Mesenteric fat pad (tissue), 1 donor: ENCODE data around the gene FIZ1. TPM values are rescaled to one million over a fixed set of nuclear protein-coding genes. Genes with fewer than 3 reads are reported as not detected.

Experiments used
- DNase-seq: peaks from one replicate; pipeline ENCODE4 v3.0.0-alpha.2; 2020; ENCODE audit warnings: low spot score
- total RNA-seq: library from RNA; stranded (reverse); fragmentation: NEBNext Ultra II Directional; extraction: Animal tissue kit (Norgen Biotek cat#: 25700); gene quantifications from one replicate; pipeline ENCODE4 v1.2.1, GENCODE V29; 2021
- donor health status: DM: yes; HTN: yes; CAD: no.

FIZ1 gene
- total RNA-seq, 1 donor from 2014 or later: 12.8 TPM

DNA sequence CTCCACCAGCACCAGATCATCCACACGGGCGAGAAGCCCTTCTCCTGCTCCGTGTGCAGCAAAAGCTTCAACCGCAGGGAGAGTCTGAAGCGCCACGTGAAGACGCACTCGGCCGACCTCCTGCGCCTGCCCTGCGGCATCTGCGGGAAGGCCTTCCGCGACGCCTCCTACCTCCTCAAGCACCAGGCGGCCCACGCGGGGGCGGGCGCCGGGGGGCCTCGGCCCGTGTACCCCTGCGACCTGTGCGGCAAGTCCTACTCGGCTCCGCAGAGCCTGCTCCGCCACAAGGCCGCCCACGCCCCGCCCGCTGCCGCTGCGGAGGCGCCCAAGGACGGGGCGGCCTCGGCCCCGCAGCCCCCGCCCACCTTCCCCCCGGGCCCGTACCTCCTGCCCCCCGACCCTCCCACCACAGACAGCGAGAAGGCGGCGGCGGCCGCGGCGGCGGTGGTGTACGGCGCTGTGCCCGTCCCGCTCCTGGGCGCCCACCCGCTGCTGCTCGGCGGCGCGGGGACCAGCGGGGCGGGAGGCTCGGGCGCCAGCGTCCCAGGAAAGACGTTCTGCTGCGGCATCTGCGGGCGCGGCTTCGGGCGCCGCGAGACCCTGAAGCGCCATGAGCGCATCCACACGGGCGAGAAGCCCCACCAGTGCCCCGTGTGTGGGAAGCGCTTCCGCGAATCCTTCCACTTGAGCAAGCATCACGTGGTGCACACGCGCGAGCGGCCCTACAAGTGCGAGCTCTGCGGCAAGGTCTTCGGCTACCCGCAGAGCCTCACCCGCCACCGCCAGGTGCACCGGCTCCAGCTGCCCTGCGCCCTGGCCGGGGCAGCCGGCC lies 15.6 kb upstream of the FIZ1 start:
- no peak for DNase-seq

DNA sequence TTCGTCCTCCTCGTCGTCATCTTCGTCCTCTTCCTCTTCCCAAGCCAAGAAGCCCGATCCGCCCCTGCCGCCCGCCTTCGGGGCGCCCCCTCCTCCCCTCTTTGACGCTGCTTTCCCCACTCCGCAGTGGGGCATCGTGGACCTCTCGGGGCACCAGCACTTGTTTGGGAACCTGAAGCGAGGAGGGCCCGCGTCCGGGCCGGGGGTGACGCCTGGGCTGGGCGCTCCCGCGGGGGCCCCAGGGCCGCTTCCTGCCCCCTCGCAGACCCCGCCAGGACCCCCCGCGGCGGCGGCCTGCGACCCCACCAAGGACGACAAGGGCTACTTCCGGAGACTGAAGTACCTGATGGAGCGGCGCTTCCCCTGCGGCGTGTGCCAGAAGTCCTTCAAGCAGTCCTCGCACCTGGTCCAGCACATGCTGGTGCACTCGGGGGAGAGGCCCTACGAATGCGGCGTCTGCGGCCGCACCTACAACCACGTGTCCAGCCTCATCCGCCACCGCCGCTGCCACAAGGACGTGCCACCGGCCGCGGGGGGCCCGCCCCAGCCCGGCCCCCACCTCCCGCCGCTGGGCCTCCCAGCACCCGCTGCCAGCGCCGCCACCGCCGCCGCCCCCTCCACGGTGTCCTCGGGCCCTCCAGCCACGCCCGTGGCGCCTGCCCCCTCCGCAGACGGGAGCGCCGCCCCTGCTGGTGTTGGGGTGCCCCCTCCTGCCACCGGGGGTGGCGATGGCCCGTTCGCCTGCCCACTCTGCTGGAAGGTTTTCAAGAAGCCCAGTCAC lies 14.8 kb upstream of the FIZ1 start:
- DNase-seq: no peak

DNA sequence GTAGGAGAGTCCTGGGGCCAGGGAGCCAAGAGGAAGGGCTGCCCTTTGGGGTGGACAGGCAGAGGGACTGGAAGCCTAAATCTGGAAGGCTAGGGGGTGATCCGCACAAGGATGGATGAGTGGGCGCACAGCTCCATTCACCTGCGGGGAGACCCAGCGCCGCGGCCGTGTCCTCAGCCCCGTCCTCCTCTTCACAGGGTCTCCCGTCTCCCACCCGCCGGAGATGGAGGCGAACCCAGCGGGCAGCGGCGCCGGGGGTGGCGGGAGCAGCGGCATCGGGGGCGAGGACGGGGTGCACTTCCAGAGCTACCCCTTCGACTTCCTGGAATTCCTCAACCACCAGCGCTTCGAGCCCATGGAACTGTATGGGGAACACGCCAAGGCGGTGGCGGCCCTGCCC lies 14.1 kb upstream of the FIZ1 start:
- DNase-seq: no peak

DNA sequence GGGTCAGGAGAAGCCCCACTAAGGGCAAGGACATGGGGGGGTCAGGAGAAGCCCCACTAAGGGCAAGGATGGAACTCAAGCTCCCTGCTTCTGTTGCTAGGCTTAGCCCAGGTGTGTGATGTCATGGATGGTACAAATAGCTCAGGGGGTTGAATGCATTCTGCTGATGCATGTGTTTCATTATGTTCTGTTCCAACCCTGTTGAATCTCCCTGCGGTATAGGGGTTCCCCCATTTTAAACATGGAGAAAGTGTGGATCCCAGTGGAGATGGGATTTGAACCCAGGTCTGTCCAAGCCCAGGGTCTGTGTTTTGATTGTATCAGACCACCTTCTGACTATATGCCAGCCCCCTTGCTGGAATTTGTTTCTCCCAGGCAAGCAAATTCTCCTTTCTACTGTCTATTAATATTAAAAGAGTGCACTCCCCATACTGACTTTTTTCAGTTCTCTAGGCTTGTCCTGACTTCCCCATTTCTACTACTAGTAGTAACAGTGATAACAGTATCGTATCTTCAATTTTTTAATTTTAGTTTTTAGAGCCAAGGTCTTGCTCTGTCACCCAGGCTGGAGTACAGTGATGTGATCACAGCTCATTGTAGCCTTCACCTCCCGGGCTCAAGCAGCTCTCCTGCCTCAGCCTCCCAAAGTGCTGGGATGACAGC lies 12.8 kb upstream of the FIZ1 start:
- DNase-seq: no peak

DNA sequence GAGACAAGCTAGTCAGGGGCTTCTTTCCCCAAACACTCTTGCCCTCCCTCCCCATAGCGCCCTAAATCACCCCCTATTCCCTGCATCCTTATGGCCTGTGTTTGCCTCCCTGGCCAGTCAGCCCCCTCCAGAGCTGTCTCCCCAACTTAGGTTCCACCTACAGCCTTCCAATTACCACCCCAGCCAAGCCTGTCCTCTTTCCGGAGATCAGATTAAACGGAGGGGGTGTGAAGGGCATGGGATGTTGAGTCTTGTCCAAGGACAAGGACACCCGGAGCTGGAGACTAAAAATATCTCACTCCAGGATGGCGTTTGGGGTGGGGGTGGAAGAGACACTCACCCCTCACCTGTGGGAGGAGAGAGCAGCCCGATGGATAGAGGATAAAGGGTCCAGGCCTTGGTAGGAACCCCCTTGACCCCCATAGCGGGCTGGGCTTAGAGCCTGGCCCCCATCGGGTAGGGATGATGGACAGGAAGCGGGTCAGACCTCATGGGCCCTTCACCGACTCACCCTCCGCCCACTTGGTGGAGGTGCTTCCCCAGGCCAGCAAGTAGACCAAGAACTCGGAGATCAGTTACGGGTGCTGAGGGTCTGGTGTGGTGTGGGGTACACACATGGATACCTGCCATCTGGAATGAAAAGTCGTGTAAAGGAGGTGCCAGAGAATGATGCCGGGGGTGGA lies 12.1 kb upstream of the FIZ1 start:
- no peak for DNase-seq

DNA sequence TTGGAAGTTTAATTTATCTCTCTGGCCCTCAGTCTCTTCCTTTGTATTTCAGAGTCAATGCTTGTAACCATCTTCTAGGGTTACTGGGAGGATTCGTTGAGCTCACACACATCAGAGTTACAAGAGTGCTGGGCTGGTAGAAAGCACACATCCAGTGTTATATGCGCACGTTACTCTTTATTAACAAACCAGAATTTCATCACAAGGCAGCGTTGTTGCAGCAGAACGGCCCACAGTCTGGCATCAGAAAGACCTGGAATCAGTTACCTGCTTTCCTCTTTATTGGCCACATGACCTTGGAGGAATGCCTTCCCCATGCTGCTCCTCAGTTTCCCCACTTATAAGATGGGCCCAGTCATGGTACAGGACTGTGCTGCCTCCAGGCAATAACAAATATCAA lies 10.0 kb upstream of the FIZ1 start:
- DNase-seq: no peak

DNA sequence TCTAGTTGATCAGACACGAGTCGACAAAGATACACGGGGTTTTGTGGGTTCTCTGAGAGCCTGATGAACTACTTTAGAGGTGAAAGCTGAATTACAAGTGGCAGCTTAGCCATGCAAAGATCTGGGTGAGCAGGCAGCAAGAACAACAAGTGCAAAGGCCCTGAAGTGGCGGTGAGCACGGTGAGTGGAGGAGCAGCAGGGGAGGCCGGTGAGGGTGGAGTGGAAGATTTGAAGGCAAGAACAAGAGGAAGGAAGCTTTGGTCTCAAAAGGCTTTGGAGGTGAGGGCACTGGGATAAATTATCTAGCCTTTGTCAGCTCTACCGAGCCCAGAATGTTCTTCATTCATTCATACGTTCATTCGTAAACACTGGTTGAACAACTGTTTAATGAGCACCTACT lies 7.5 kb upstream of the FIZ1 start:
- no peak for DNase-seq

DNA sequence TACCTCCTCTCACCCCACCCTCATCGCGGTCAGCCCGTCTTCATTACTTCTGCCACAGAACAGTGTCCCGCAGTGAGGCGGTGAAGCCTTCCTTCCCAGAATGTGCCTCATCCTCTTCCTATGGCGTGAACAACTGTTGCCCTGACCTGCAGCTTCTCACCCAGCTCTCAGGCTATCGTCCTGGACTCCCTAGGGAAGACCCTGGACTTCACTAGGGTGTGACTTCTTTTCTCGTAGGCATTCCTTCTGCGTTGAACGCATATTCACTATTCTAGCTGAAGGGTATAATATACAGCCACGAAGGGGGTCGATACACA lies 7.1 kb upstream of the FIZ1 start:
- DNase-seq: no peak

DNA sequence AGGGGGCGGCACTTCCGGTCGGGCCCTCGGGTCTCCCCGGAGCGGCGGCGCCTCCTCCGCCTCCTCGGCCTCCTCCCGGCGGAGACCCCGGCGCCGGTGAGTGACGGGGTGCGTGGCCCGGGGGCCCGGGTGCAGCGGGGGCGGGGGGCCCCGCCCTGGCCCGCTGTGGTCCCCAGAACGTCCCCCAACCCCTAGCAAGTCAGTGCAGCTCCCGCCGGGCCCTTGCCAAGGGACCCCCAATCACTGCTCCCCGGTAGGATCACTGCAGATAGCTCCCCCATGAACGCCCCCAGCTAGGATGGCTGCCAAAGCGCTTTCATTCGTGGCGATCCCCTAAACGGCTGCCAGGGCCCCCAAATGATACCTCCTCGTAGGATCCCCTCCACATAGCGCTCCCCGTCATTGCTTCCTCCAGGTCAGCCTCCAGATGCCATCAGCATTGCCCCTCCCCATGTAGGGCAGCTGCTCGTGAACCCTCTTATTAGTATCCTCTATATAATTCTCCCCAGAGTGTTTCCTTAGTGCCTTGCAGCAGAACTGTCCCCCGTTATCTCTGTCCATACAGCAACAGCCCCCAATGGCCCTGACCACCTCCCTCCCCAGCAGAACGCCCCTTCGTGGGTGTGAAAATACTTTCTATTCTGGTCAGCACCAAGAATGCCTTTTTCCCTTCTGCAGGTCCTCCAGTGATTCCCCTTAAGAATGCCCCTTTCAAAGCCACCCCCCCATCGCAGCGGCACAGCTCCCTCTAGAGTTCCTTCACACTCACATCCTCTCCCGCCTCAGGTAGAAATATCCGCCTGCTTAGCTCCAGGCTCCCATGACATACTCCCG lies 6.5 kb upstream of the FIZ1 start, which contains the start of gene ZNF865:
TSS of gene ZNF865 (plus strand) at position 11 of the 834 bp plus-strand sequence. CDS start 7,972 bp downstream, outside the sequence.
- no peak for DNase-seq

DNA sequence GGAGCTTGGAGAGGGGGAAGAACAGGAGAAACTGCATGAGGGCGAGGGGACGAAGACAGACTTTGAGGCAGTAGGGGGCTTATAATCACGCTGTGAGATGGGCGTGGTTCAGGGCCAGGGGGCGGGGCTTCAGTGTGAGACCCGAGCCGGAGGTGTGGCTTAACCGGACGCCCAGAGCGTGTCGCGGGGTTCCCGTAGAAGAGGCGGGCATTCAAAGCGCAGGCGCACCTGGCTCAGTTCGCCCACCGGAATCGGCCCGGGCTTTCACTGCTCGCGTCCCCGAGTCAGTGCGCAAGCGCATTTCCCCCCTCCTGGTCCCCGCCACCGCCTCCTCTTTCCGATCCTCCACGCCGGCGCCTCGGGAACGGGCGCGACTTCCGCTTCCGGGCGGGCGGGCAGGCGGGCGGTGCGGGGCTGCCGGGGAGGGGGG lies 5.9 kb upstream of the FIZ1 start:
- peak; percentile 100 for DNase-seq

DNA sequence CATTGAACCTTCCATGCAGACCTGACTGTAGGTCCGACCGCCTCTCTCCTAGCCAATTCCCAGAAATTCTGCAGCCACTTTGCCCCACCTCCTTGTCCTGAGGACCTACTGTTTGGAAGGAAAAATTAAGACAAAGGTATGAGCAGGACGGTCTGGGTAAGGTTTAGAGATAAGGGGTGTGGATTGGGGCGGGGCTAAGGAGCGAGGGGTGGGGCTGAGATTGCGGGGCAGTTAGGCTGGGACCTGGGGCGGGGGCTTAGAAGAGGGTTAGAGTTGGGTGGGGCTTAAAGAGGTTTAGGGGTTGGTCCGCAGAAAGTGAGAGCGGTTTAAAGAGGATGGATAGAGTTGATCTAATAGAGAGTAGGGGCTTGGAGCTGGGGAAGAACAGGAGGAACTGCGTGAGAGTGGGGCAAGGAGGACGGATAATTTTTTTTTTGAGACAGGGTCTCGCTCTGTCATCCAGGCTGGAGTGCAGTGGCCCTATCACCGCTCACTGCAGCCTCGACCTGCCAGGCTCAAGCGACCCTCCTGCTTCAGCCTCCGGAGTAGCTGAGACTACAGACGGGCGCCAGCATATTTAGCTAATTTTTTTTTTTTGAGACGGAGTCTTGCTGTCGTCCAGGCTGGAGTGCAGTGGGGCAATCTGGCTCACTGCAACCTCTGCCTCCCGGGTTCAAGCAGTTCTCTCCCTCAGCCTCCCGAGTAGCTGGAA lies 4.4 kb upstream of the FIZ1 start:
- DNase-seq: no peak

DNA sequence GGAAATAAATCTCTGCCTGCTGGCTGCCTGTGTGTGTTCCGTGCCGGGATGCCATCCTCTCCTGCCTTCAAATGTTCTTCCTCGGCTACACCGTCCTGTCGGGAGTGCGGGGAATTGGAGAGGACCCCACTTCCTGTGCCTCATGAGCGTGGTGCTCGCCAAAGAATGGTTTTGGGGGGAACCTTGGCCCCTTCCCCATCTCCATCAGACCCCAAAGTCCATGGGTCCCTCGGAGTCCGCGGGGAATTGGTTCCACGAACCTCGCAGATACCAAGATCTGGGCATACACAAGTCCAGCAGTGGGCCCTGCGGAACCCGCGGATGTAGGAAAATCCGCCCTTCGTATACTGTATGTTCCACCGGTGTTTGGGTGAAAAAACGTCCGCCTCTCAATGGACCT lies 3.8 kb upstream of the FIZ1 start:
- DNase-seq: no peak

DNA sequence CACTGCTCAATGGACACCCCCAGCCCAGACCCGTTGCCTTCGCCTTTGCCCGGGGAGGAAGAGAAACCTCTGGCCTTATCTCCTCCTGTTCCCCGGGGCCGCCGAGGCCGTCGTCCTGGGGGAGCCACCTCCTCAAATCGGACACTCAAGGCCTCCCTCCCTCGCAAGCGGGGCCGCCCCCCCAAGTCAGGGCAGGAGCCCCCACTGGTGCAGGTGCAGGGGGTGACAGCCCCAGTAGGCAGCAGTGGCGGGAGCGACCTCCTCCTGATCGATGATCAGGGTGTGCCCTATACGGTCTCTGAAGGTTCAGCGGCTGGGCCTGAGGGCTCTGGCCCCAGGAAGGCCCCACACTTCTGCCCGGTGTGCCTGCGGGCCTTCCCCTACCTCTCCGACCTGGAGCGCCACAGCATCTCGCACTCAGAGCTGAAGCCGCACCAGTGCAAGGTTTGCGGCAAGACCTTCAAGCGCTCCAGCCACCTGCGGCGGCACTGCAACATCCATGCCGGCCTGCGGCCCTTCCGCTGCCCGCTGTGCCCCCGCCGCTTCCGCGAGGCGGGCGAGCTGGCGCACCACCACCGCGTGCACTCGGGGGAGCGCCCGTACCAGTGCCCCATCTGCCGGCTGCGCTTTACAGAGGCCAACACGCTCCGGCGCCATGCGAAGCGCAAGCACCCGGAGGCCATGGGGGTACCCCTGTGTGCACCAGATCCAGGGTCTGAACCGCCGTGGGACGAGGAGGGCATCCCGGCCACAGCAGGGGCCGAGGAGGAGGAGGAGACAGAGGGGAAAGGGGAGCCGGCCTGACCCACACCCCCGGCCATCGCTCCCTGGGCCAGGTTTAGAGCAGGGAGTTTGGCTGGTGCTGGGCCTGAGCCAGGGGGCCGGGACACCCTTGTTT lies 3.0 kb upstream of the FIZ1 start:
- DNase-seq: no peak

DNA sequence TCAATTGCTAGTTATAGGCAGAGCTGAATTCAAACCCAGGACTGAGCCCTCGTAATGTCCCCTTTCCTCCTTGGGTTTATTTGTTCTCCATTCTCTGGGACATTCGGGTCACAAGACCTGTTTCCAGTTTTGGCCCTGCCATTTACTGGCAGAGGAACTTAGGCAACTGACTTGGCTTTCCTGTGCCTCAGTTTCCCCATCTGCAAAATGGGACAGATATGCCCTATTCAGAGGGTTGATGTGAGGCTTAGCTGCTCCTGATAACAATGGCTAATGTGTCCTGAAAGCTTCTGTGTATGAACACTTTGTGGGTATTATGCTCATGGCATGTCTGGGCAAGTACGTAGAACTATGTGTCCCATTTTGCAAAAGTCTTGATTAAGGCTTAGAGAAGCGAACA lies 1.8 kb upstream of the FIZ1 start:
- DNase-seq: no peak

DNA sequence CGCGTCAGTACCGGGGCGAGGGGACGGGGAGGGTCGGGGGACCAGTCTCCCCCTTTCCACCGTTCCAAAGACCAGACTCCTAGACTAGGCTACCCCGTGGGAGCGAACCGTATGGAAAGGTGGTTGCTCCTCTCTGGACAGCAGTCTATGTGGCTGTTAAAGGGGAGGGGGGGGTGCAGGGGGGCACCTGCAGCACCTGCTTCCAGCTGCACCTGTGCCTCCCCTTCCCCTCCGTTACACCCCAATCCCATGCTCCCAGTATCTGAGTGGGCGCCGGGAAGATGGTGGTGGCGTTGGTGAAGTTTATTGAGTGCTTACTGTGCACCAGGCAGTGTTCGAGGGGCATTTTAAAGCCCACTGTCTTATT lies 1.3 kb upstream of the FIZ1 start:
- no peak for DNase-seq

DNA sequence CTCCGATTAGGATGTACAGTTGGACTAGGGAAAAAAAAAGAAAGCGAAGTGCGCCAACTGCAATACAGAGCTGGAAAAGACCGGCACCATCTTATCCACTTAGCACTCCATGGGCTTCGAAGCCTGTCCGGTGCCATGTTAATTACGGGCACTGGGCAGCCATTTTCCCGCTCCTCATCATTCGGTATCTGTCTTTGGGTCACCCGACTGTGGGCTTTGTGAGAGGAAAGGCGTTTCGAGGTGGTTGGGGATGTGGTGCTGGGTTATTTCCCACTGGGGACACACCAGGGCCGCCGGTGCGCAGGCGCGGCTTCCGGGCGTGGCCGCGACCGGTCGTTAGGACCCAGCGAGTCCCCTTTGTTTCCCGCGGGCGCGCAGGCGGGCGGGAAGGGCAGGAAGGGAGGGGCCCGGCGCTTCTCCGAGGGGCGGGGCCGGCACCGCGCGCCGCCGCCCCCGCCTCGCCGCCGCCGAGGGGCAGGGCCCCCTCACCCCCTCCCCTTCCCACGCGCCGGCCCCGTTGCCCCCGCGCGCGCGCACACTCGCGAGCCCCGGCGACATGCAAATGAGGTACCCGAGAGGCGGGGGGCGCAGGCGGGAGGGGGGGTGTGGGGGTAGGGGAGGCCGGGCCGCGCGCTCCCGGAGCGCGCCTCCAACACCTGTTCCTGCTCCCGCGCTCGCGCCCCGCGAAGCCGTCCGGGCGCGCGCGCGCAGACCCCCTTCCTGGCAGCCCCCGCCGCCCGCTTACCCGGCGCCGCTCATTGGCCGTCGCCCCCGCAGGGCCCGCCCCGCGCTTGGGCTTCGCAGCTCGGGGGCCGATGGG lies 735 bp upstream of the FIZ1 start, which contains the start of gene ZNF524:
TSS of gene ZNF524 (plus strand) at position 447 of the 820 bp plus-strand sequence. CDS start 1,825 bp downstream, outside the sequence.
- no peak for DNase-seq

DNA sequence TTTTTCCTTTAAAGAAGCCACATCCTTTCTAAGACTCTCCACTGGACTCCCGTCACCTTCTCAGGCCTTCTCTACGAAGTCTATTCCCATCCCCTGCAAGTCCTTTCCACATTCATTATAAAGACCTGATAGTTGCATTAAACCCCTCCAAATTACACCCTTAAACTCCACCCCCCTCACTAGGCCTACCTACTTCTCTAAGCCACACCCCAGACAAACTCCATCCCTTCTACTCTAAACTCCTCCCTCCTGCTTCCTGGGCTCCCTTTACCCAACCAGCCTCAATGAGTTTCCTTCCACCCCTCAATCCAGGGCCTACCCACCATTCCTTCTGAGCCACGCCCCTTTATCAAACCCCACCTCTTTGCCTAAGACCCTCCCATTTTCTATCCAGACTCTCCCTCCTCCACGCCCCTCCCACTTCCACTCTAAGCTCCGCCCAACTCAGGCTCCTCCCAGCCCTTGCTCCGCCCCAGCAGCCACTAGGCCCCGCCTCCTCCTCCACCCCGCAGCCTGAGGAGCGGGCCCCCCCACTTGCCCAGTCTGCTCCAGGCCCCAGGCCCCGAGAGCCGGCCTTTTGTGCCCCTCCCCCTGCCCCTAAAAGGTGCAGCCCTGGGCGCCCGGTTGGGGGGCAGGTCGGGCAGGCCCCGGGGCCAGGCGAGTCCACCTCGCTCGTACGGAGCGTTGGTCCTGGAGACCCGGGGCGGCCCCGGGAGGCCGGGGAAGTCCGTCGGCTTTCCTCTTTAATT lies 424 bp downstream of the FIZ1 start:
- peak; percentile 97 for DNase-seq
